Natural killer cell (primary cell): ENCODE results near the gene TSHZ1. TPM values are rescaled to one million over a fixed set of nuclear protein-coding genes. Genes with fewer than 3 reads are reported as not detected.

ENCODE experiments used
- ATAC-seq, 3 donors: fragments of 150-1000 bp in 2 of 3; fragments of 200-7000 bp in 1 of 3; cut with Tn5 transposase; 1 replicate in 1 of 3; 2 replicates in 2 of 3; pipeline ENCODE4 v1.10.0; 2021; ENCODE audit warnings: mild to moderate bottlenecking in 2 of 3, moderate library complexity in 2 of 3
- DNase-seq, 2 donors: peaks; one replicate each; pipeline versions ENCODE4 v3.0.0 to v3.0.0-alpha.2; 2013 to 2021; ENCODE audit warnings: mixed read lengths in 1 of 2
- H3K27ac ChIP-seq: one replicate; pipeline ENCODE4 v1.5.1; 2013; ENCODE audit warnings: mild to moderate bottlenecking, low read length
- H3K27me3 ChIP-seq: one replicate; pipeline ENCODE4 v1.6.1; 2013; ENCODE audit warnings: low read length; ENCODE audit not compliant: control insufficient read depth, insufficient read depth
- H3K36me3 ChIP-seq: one replicate; pipeline ENCODE4 v1.6.1; 2013; ENCODE audit warnings: low read length; ENCODE audit not compliant: control insufficient read depth, insufficient read depth
- H3K4me1 ChIP-seq: one replicate; pipeline ENCODE4 v1.6.1; 2013; ENCODE audit warnings: low read length; ENCODE audit not compliant: control insufficient read depth, insufficient read depth
- H3K4me3 ChIP-seq: one replicate; pipeline ENCODE4 v1.5.1; 2013; ENCODE audit warnings: low read length
- H3K9me3 ChIP-seq: one replicate; pipeline ENCODE4 v1.6.1; 2013; ENCODE audit warnings: low read length; ENCODE audit not compliant: control insufficient read depth, insufficient read depth
- H3K27ac Mint-ChIP-seq, 2 donors: one replicate each; pipeline ENCODE4 v1.8.0; 2022; ENCODE audit warnings: mild to moderate bottlenecking in 2 of 2, mixed read lengths in 2 of 2, moderate library complexity in 1 of 2
- H3K27me3 Mint-ChIP-seq, 2 donors: one replicate each; pipeline ENCODE4 v1.8.0; 2022; ENCODE audit warnings: low read depth in 2 of 2, mixed read lengths in 2 of 2
- H3K36me3 Mint-ChIP-seq: one replicate; pipeline ENCODE4 v1.8.0; 2022; ENCODE audit warnings: mixed read lengths
- H3K4me1 Mint-ChIP-seq, 2 donors: one replicate each; pipeline ENCODE4 v1.8.0; 2022; ENCODE audit warnings: mixed read lengths in 2 of 2
- H3K4me3 Mint-ChIP-seq: one replicate; pipeline ENCODE4 v1.8.0; 2022; ENCODE audit warnings: mild to moderate bottlenecking, moderate library complexity, mixed read lengths
- H3K9me3 Mint-ChIP-seq, 2 donors: one replicate each; pipeline ENCODE4 v1.8.0; 2022; ENCODE audit warnings: mixed read lengths in 2 of 2
- CTCF ChIP-seq: fragments of 200-600 bp; IDR thresholded peaks from one replicate; pipeline ENCODE4 v1.8.0; 2022; ENCODE audit warnings: antibody characterized with exemption
- WGBS: methylation state at CpG from one replicate; pipeline ENCODE4 v1.1.7; 2013; ENCODE audit warnings: missing lambda C conversion rate; ENCODE audit not compliant: insufficient coverage; 5-methylcytosine and 5-hydroxymethylcytosine counted together
- intact Hi-C: fragments of 100-400 bp; cut with micrococcal nuclease; formaldehyde crosslinking; loops from one replicate; pipeline ENCODE4 v1.14.2; 2022
- total RNA-seq, 4 donors: library from RNA; stranded (reverse); fragments of 120-200 nt in 1 of 4; gene quantifications; one replicate each; pipeline versions ENCODE4 v1.2.3 to v1.2.4, GENCODE V29; 2013 to 2022

The TSHZ1 gene
- total RNA-seq, 3 donors from 2014 or later (not counting 1 experiment from before 2014, with no cell fraction given), result 44.3 to 51.6 (median 44.8) TPM

GRCh38 chr18:75213611-75214331 is 3.2 kb downstream of the TSHZ1 start:
- peaks cover 41% of the 10 kb centered on the region for H3K4me1 ChIP-seq
- H3K27ac ChIP-seq, result no peak overlapping the region
- WGBS, result 84% methylated on average over 4 of the region's 5 CpGs
- H3K27me3 ChIP-seq, result no peaks in the 10 kb centered on the region
- H3K9me3 ChIP-seq, result no peaks in the 10 kb centered on the region
- no peak for ATAC-seq
- Mint-ChIP-seq H3K9me3 (no peaks in the 10 kb centered on the region), H3K27ac (peak overlapping the region in 1 of 2 donors; percentile 89), H3K4me3 (peak overlapping the region; percentile 52), H3K4me1 (peaks cover 68% of the 10 kb centered on the region in 2 donors), H3K36me3 (peaks cover 7% of the 10 kb centered on the region), H3K27me3 (no peaks in the 10 kb centered on the region)
- intact Hi-C loops, result loop anchor here (2.0 kb wide), 1 partner anchor 15 kb away; no protein-coding TSS in a partner anchor
- TF ChIP-seq CTCF, result no peak
- no peaks in the 10 kb centered on the region for H3K36me3 ChIP-seq
- H3K4me3 ChIP-seq, result no peak overlapping the region
- DNase-seq, result no peak

GRCh38 chr18:75214332-75214690 is 3.7 kb downstream of the TSHZ1 start:
- peak overlapping the region in 1 of 2 donors; percentile 89 for H3K27ac Mint-ChIP-seq
- Histone ChIP-seq H3K27me3 (no peaks in the 10 kb centered on the region), H3K4me1 (peaks cover 41% of the 10 kb centered on the region), H3K4me3 (no peak overlapping the region), H3K27ac (no peak overlapping the region), H3K36me3 (no peaks in the 10 kb centered on the region), H3K9me3 (no peaks in the 10 kb centered on the region)
- no peak for TF ChIP-seq CTCF
- WGBS, result 95% methylated on average over 4 of the region's 5 CpGs
- H3K4me3 Mint-ChIP-seq, result peak overlapping the region; percentile 52
- H3K4me1 Mint-ChIP-seq, result peaks cover 72 to 74% of the 10 kb centered on the region in 2 donors
- H3K36me3 Mint-ChIP-seq, result peaks cover 7% of the 10 kb centered on the region
- H3K9me3 Mint-ChIP-seq, result no peaks in the 10 kb centered on the region
- no peak for ATAC-seq
- no peak for DNase-seq
- intact Hi-C loops, result no loop called here
- H3K27me3 Mint-ChIP-seq, result no peaks in the 10 kb centered on the region

GRCh38 chr18:75214766-75215510 is 4.3 kb downstream of the TSHZ1 start:
- TF ChIP-seq CTCF, result no peak
- DNase-seq, result no peak
- Histone ChIP-seq H3K36me3 (no peaks in the 10 kb centered on the region), H3K9me3 (no peaks in the 10 kb centered on the region), H3K27me3 (no peaks in the 10 kb centered on the region), H3K4me3 (no peak overlapping the region), H3K27ac (peak overlapping the region; percentile 95), H3K4me1 (peaks cover 41% of the 10 kb centered on the region)
- Mint-ChIP-seq H3K4me1 (peaks cover 76 to 78% of the 10 kb centered on the region in 2 donors), H3K4me3 (peak overlapping the region; percentile 67), H3K27ac (peak overlapping the region; percentile 89 to 95), H3K9me3 (no peaks in the 10 kb centered on the region), H3K36me3 (peaks cover 7% of the 10 kb centered on the region), H3K27me3 (no peaks in the 10 kb centered on the region)
- ATAC-seq, result no peak
- intact Hi-C loops, result loop anchor here (5.0 kb wide), 1 partner anchor 218 kb away; no protein-coding TSS in a partner anchor
- 98% methylated on average over 12 of the region's 12 CpGs for WGBS
